Naive thymus-derived CD4-positive, alpha-beta T cell (primary cell): ENCODE results near the gene ESPNL. TPM values are rescaled to one million over a fixed set of nuclear protein-coding genes. Genes with fewer than 3 reads are reported as not detected.
"Not testable (repeated sequence)": the region's sequence is repeated elsewhere in the genome, so short reads cannot be mapped to it uniquely, and the experiment has no call there.

Experiments used
- ATAC-seq: fragments of 150-1000 bp; cut with Tn5 transposase; 2 replicates; pipeline ENCODE4 v1.10.0; 2021; ENCODE audit warnings: mild to moderate bottlenecking, moderate library complexity
- CTCF ChIA-PET: fragments of 350-600 bp; sonication (Branson Sonifier 250); formaldehyde crosslinking; loops from one replicate; lab custom pipeline; 2021; ENCODE audit warnings: antibody characterized with exemption; lab: Charles Lee
- POLR2A ChIA-PET: fragments of 350-600 bp; sonication (Branson Sonifier 250); formaldehyde crosslinking; loops from one replicate; lab custom pipeline; 2021; ENCODE audit warnings: antibody characterized with exemption, inconsistent platforms; lab: Charles Lee
- DNase-seq, 9 donors: peaks; one replicate each; pipeline versions ENCODE4 v3.0.0 to v3.0.0-alpha.2; 2020 to 2022; ENCODE audit warnings: mixed read lengths in 1 of 9
- H3K27ac ChIP-seq: one replicate; pipeline ENCODE4 v1.7.0; 2013; ENCODE audit warnings: mild to moderate bottlenecking, low read depth, low read length, moderate library complexity
- H3K27me3 ChIP-seq, 2 donors: one replicate each; pipeline ENCODE4 v1.7.0; 2013; ENCODE audit warnings: low read length in 2 of 2, mild to moderate bottlenecking in 2 of 2, moderate library complexity in 2 of 2; ENCODE audit not compliant: control insufficient read depth in 2 of 2, insufficient read depth in 2 of 2
- H3K36me3 ChIP-seq, 3 experiments: 1 replicate in 2 of 3; 2 replicates in 1 of 3; pipeline ENCODE4 v1.7.0; 2013; ENCODE audit warnings: low read length in 3 of 3, mild to moderate bottlenecking in 3 of 3, moderate library complexity in 1 of 3; ENCODE audit not compliant: insufficient read depth in 3 of 3, control insufficient read depth in 2 of 3
- H3K4me1 ChIP-seq, 2 donors: one replicate each; pipeline ENCODE4 v1.7.0; 2013; ENCODE audit warnings: low read length in 2 of 2, mild to moderate bottlenecking in 2 of 2, moderate library complexity in 1 of 2; ENCODE audit not compliant: control insufficient read depth in 2 of 2, insufficient read depth in 2 of 2
- H3K4me3 ChIP-seq: 2 replicates; pipeline ENCODE4 v1.7.0; 2013; ENCODE audit warnings: mild to moderate bottlenecking, low read length
- H3K9me3 ChIP-seq, 3 experiments: 1 replicate in 2 of 3; 2 replicates in 1 of 3; pipeline ENCODE4 v1.7.0; 2013; ENCODE audit warnings: low read length in 3 of 3; ENCODE audit not compliant: control insufficient read depth in 2 of 3
- H3K27ac Mint-ChIP-seq, 9 donors: one replicate each; pipeline ENCODE4 v1.8.0; 2020 to 2022; ENCODE audit warnings: mixed read lengths in 9 of 9, mild to moderate bottlenecking in 8 of 9, moderate library complexity in 5 of 9, inconsistent platforms in 2 of 9
- H3K27me3 Mint-ChIP-seq, 5 donors: one replicate each; pipeline ENCODE4 v1.8.0; 2021 to 2022; ENCODE audit warnings: mixed read lengths in 5 of 5, mild to moderate bottlenecking in 1 of 5
- H3K36me3 Mint-ChIP-seq, 5 donors: one replicate each; pipeline ENCODE4 v1.8.0; 2020 to 2022; ENCODE audit warnings: mixed read lengths in 5 of 5, mild to moderate bottlenecking in 3 of 5, inconsistent platforms in 1 of 5
- H3K4me1 Mint-ChIP-seq, 7 donors: one replicate each; pipeline ENCODE4 v1.8.0; 2020 to 2022; ENCODE audit warnings: mixed read lengths in 7 of 7, mild to moderate bottlenecking in 3 of 7, inconsistent platforms in 1 of 7
- H3K4me3 Mint-ChIP-seq, 10 donors: one replicate each; pipeline ENCODE4 v1.8.0; 2020 to 2022; ENCODE audit warnings: mild to moderate bottlenecking in 10 of 10, mixed read lengths in 10 of 10, moderate library complexity in 6 of 10, inconsistent platforms in 2 of 10
- H3K9me3 Mint-ChIP-seq, 11 donors: one replicate each; pipeline ENCODE4 v1.8.0; 2020 to 2022; ENCODE audit warnings: mixed read lengths in 11 of 11, mild to moderate bottlenecking in 4 of 11, inconsistent platforms in 1 of 11, moderate library complexity in 1 of 11
- intact Hi-C, 2 donors: fragments of 100-400 bp; cut with micrococcal nuclease; formaldehyde crosslinking; loops; one replicate each; pipeline ENCODE4 v1.15.1; 2023
- polyA plus RNA-seq, 2 donors: library from polyadenylated mRNA; unstranded; fragments of 300-500 nt; fragmentation: Illumina TruSeq; gene quantifications; one replicate each; pipeline ENCODE4 v1.2.3, GENCODE V29; 2021
- total RNA-seq, 6 experiments: library from RNA in 5 of 6; stranded (reverse) in 5 of 6; gene quantifications; 1 replicate in 5 of 6; 2 replicates in 1 of 6; pipeline ENCODE4 v1.2.3 and lab custom pipeline; 2021 to 2026

ESPNL gene
- total and polyA plus RNA-seq, 7 experiments from 2014 or later: 0.07 to 0.35 (median 0.31) TPM; not detected in 3

DNA sequence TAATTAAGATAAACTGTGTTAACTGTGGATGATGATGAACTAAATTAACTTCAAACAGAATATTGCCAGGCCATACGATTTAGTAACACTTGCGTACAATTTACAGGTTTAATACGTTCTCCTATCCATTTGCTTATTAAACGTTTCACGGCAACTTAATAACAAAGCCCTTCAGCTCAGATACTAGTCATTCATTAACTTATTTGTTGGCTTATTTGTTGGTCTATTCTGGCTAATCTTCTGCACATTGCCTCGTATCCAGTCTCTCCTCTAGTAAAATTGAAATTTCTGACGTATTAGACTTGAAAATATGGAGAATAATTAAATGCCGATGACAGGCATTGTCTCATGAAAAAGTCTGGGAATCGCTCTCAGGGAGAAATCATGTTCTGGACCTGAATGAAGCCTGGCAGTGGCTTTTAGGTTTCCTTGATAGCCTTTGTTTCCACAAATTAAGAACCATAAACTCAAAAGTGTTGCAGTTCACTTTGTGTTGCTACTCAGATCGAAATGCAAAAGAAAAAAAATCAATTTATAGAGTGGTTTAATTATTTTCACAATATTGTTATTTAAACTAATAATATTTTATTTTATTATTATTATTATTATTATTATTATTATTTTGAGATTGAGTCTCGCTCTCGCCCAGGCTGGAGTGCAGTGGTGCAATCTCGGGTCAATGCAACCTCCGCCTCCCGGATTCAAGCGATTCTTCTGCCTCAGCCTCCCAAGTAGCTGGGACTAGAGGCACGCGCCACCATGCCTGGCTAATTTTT lies 34.9 kb upstream of the ESPNL start:
- Mint-ChIP-seq H3K27me3 (no peaks in the 10 kb centered on the region), H3K27ac (no peak overlapping the region), H3K4me3 (no peak overlapping the region), H3K36me3 (peaks cover 8 to 51% (median 39%) of the 10 kb centered on the region in 5 donors), H3K4me1 (peaks cover 20 to 74% (median 40%) of the 10 kb centered on the region in 7 donors), H3K9me3 (peaks cover 0 to 11% (median 0%) of the 10 kb centered on the region in 11 donors)
- no peak for DNase-seq
- no peak overlapping the region for H3K4me3 ChIP-seq
- ATAC-seq: no peak
- CTCF ChIA-PET: interaction anchor here (0.7 kb wide), 1 partner anchor 210 kb away, joined by 3 read pairs; no protein-coding TSS in a partner anchor
- H3K4me1 ChIP-seq: peaks cover 21 to 32% of the 10 kb centered on the region in 2 donors
- POLR2A ChIA-PET: interaction anchor here (0.6 to 0.9 kb wide), 3 partner anchors 9 to 12 kb away, joined by 3 to 5 read pairs (median 5); no protein-coding TSS in a partner anchor
- intact Hi-C loops: no loop called here
- H3K27me3 ChIP-seq: no peaks in the 10 kb centered on the region
- H3K27ac ChIP-seq: no peak overlapping the region
- H3K9me3 ChIP-seq: no peaks in the 10 kb centered on the region
- peaks cover 0 to 23% (median 0%) of the 10 kb centered on the region in 3 experiments for H3K36me3 ChIP-seq

DNA sequence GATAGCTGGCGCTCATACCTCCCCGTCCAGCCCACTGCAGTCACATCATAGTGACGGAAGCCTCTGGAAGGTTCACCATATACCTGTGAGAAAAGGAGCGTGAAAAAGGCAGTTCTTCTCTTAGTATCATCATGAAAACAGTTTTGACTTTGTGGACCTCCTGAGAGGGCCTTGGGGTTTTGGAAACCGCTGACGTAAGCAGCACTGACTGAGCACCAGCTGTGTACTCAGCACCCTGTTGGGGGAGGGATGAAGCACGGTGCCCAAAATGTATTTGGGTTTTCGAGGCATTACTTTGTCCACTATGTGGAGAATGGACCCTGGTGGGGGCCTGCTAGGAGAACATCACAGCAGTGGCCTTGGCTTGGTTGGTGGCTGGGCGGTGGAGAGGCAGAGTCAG lies 33.9 kb upstream of the ESPNL start:
- CTCF ChIA-PET: no interaction called here
- intact Hi-C loops: no loop called here
- H3K4me1 ChIP-seq: peaks cover 21 to 39% of the 10 kb centered on the region in 2 donors
- Mint-ChIP-seq H3K27me3 (no peaks in the 10 kb centered on the region), H3K27ac (peak overlapping the region in 4 of 9 donors; percentile 1 to 70 (median 30)), H3K36me3 (peaks cover 8 to 51% (median 39%) of the 10 kb centered on the region in 5 donors), H3K4me1 (peaks cover 17 to 73% (median 39%) of the 10 kb centered on the region in 7 donors), H3K4me3 (peak overlapping the region in 1 of 10 donors; percentile 13), H3K9me3 (peaks cover 0 to 11% (median 0%) of the 10 kb centered on the region in 11 donors)
- POLR2A ChIA-PET: interaction anchor here (0.8 kb wide), 1 partner anchor 11 kb away, joined by 3 read pairs; no protein-coding TSS in a partner anchor
- no peaks in the 10 kb centered on the region for H3K27me3 ChIP-seq
- no peak for ATAC-seq
- no peak overlapping the region for H3K27ac ChIP-seq
- no peaks in the 10 kb centered on the region for H3K9me3 ChIP-seq
- H3K36me3 ChIP-seq: peaks cover 0 to 20% (median 0%) of the 10 kb centered on the region in 3 experiments
- no peak overlapping the region for H3K4me3 ChIP-seq
- no peak for DNase-seq

DNA sequence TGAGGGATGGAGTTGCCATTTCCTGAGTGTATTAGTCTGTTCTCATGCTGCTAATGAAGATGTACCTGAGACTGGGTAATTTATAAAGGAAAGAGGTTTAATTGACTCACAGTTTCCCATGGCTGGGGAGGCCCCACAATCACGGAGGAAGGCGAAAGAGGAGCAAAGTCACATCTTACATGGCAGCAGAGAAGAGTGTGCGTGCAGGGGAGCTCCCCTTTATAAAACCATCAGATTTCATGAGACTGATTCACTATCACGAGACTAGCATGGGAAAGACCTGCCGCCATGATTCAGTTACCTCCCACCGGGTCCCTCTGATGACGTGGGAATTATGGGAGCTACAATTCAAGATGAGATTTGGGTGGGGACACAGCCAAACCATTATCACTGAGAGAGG lies 33.4 kb upstream of the ESPNL start:
- intact Hi-C loops, H3K27me3 ChIP-seq, POLR2A ChIA-PET, CTCF ChIA-PET, H3K27ac ChIP-seq, H3K4me3 ChIP-seq, ATAC-seq, H3K9me3 ChIP-seq, DNase-seq, H3K27me3 Mint-ChIP-seq: not testable (repeated sequence)
- peak overlapping the region in 3 of 9 donors; percentile 1 to 41 (median 36) for H3K27ac Mint-ChIP-seq
- peaks cover 12 to 71% (median 36%) of the 10 kb centered on the region in 7 donors for H3K4me1 Mint-ChIP-seq
- H3K4me3 Mint-ChIP-seq: peak overlapping the region in 1 of 10 donors; percentile 13
- peaks cover 20 to 36% of the 10 kb centered on the region in 2 donors for H3K4me1 ChIP-seq
- peaks cover 0 to 11% (median 0%) of the 10 kb centered on the region in 11 donors for H3K9me3 Mint-ChIP-seq
- H3K36me3 Mint-ChIP-seq: peaks cover 11 to 49% (median 42%) of the 10 kb centered on the region in 5 donors
- peaks cover 0 to 19% (median 0%) of the 10 kb centered on the region in 3 experiments for H3K36me3 ChIP-seq

DNA sequence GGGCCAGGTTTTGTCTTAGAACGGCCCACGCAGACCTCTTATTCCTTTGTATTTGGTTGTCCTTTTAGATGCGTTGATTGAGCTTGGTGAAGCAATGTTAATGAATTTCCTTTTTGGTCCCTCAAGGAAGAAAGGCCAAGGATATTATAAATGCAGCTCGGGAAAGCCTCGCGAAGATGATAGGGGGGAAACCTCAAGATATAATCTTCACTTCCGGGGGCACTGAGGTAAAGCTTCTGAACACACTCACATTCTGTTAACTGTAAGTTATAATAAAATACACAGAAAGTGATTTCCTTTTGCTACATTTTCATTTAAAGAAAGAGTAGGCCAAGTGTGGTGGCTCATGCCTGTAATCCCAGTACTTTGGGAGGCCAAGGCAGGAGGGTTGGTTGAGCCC lies 32.2 kb upstream of the ESPNL start:
- ATAC-seq (no peak), DNase-seq (no peak)
- no peaks in the 10 kb centered on the region for H3K9me3 ChIP-seq
- Mint-ChIP-seq H3K4me1 (peaks cover 10 to 71% (median 35%) of the 10 kb centered on the region in 7 donors), H3K4me3 (peak overlapping the region in 2 of 10 donors; percentile 16 to 76), H3K9me3 (peaks cover 0 to 22% (median 0%) of the 10 kb centered on the region in 11 donors), H3K36me3 (peaks cover 15 to 60% (median 54%) of the 10 kb centered on the region in 5 donors), H3K27ac (peak overlapping the region; percentile 6 to 87 (median 51)), H3K27me3 (no peaks in the 10 kb centered on the region)
- H3K27ac ChIP-seq: no peak overlapping the region
- no peak overlapping the region for H3K4me3 ChIP-seq
- intact Hi-C loops: no loop called here
- peaks cover 17 to 34% of the 10 kb centered on the region in 2 donors for H3K4me1 ChIP-seq
- ChIA-PET CTCF (no interaction called here), POLR2A (no interaction called here)
- no peaks in the 10 kb centered on the region for H3K27me3 ChIP-seq
- H3K36me3 ChIP-seq: peaks cover 0 to 19% (median 0%) of the 10 kb centered on the region in 3 experiments

DNA sequence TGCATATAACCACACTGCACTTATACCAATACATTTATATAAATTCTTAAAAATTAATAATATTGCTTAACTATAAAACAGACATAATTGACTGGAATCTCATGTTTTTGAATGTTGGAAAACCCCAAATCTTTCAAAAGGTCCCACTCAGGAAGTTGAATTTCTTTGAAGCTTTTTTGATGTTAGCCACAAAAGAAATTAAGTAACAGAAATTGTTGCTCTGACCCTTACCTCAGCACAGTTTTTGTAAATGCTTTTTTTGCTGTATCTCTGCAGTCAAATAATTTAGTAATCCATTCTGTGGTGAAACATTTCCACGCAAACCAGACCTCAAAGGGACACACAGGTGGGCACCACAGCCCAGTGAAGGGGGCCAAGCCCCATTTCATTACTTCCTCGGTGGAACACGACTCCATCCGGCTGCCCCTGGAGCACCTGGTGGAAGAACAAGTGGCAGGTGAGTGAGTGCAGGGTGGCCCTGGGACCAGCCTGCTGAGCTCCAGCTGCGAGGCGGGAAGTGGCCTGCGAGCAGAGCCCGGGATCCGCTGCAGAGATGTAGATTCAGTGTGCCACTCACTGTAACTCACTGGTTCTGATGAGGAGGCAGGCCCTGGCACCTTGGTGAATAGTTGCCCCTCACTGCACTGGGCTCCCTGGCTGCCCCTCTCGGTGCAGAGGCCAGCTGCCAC lies 31.0 kb upstream of the ESPNL start:
- ChIA-PET POLR2A (interaction anchor here (1.0 kb wide), 1 partner anchor 8 kb away, joined by 3 read pairs; the partner anchor contains the start of gene SCLY), CTCF (interaction anchor here (0.6 kb wide), 1 partner anchor 208 kb away, joined by 3 read pairs; no protein-coding TSS in a partner anchor)
- peaks cover 15 to 69% (median 63%) of the 10 kb centered on the region in 5 donors for H3K36me3 Mint-ChIP-seq
- intact Hi-C loops: no loop called here
- Histone ChIP-seq H3K9me3 (no peaks in the 10 kb centered on the region), H3K27me3 (no peaks in the 10 kb centered on the region), H3K27ac (peak overlapping the region; percentile 37), H3K4me3 (no peak overlapping the region), H3K36me3 (peaks cover 0 to 19% (median 0%) of the 10 kb centered on the region in 3 experiments), H3K4me1 (peaks cover 17 to 34% of the 10 kb centered on the region in 2 donors)
- peaks cover 0 to 24% (median 0%) of the 10 kb centered on the region in 11 donors for H3K9me3 Mint-ChIP-seq
- H3K27me3 Mint-ChIP-seq: no peaks in the 10 kb centered on the region
- peak overlapping the region in 9 of 10 donors; percentile 22 to 81 (median 66) for H3K4me3 Mint-ChIP-seq
- H3K4me1 Mint-ChIP-seq: peaks cover 10 to 59% (median 34%) of the 10 kb centered on the region in 7 donors
- peak; percentile 27 for ATAC-seq
- peak overlapping the region in 8 of 9 donors; percentile 33 to 89 (median 79) for H3K27ac Mint-ChIP-seq
- no peak for DNase-seq

DNA sequence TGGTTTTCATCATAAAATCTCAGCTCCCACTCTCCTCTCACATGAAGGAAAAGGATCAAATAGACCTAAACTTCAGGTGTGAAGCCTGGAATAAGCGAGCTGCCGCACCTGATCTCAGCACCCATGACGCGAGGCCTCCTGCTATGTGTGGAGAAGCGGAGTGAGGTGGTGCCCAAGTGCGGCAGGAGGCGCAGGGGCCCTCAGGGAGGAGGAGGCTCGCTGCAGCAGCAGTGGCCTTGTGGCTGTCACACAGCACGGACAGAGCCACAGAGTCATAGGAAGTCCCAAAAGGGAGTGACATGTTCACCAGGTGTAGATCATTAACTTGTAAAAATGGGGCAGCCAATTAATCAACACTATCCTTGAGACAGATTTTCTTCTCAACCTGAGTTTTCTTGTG lies 30.3 kb upstream of the ESPNL start:
- intact Hi-C loops: no loop called here
- Mint-ChIP-seq H3K4me3 (peak overlapping the region in 7 of 10 donors; percentile 20 to 76 (median 42)), H3K4me1 (peaks cover 11 to 57% (median 34%) of the 10 kb centered on the region in 7 donors), H3K27me3 (no peaks in the 10 kb centered on the region), H3K27ac (peak overlapping the region in 4 of 9 donors; percentile 40 to 81 (median 81)), H3K9me3 (peaks cover 0 to 24% (median 0%) of the 10 kb centered on the region in 11 donors), H3K36me3 (peaks cover 18 to 72% (median 64%) of the 10 kb centered on the region in 5 donors)
- POLR2A ChIA-PET: interaction anchor here (1.0 kb wide), 1 partner anchor 9 kb away, joined by 3 read pairs; the partner anchor contains the start of gene SCLY
- ATAC-seq (no peak), DNase-seq (no peak)
- CTCF ChIA-PET: no interaction called here
- Histone ChIP-seq H3K27me3 (no peaks in the 10 kb centered on the region), H3K4me3 (no peak overlapping the region), H3K27ac (no peak overlapping the region), H3K36me3 (peaks cover 0 to 19% (median 0%) of the 10 kb centered on the region in 3 experiments), H3K4me1 (peaks cover 17 to 34% of the 10 kb centered on the region in 2 donors), H3K9me3 (no peaks in the 10 kb centered on the region)
